Pulmonary artery endothelial cell (primary cell): Measurements from ENCODE around the gene STPG1. TPM values are rescaled to one million over a fixed set of nuclear protein-coding genes. Genes with fewer than 3 reads are reported as not detected.

Source experiments
- DNase-seq: peaks from one replicate; pipeline ENCODE4 v3.0.0-alpha.2; 2011; ENCODE audit warnings: low read depth, low spot score
- total RNA-seq: library from RNA; depleted of rRNA; stranded (reverse); fragments of >200 nt; gene quantifications from 2 replicates; pipeline ENCODE4 v1.2.3, GENCODE V29; 2014

The STPG1 gene
- total RNA-seq, 1 donor from 2014 or later, result 4.7 TPM

GRCh38 chr1:24318615-24319311, 94.8 kb downstream of the STPG1 start:
- no peak for DNase-seq

- DNase-seq, result no peak
Observed at GRCh38 chr1:24317956-24318614, 95.5 kb downstream of the STPG1 start.

GRCh38 chr1:24317081-24317480, 96.5 kb downstream of the STPG1 start:
- DNase-seq, result no peak

GRCh38 chr1:24316645-24317044, 96.9 kb downstream of the STPG1 start:
- DNase-seq, result no peak

GRCh38 chr1:24315391-24315790, 98.2 kb downstream of the STPG1 start:
- DNase-seq, result no peak

- no peak for DNase-seq
Observed at GRCh38 chr1:24311741-24312140, 101.8 kb downstream of the STPG1 start.

GRCh38 chr1:24311234-24311633, 102.3 kb downstream of the STPG1 start:
- no peak for DNase-seq

- DNase-seq, result no peak
Observed at GRCh38 chr1:24309762-24310485, 103.7 kb downstream of the STPG1 start.

GRCh38 chr1:24308365-24309015, 105.1 kb downstream of the STPG1 start:
- no peak for DNase-seq

Other genes starting within 250 kb of the STPG1 start
- gene IFNLR1, start 226.5 kb downstream of the STPG1 start, total RNA-seq, result not detected in 2 replicates
- gene GRHL3, start 94.4 kb downstream of the STPG1 start, total RNA-seq, result not detected in 2 replicates
- gene NIPAL3, start 2.0 kb upstream of the STPG1 start, total RNA-seq, result 28.1 and 31.1 TPM in 2 replicates
- 1.8 and 3.1 TPM in 2 replicates for gene RCAN3, start 89.1 kb upstream of the STPG1 start, total RNA-seq
- gene NCMAP, start 142.3 kb upstream of the STPG1 start, total RNA-seq, result not detected in 2 replicates
- gene SRRM1, start 229.5 kb upstream of the STPG1 start, total RNA-seq, result 24.5 and 27.3 TPM in 2 replicates